Endothelial cell of umbilical vein (primary cell): ENCODE results near the gene NRP2. TPM values are rescaled to one million over a fixed set of nuclear protein-coding genes. Genes with fewer than 3 reads are reported as not detected.

Experiments
- BruUV-seq: library from RNA; stranded (reverse); fragments of 400-500 nt; replicated peaks from 2 replicates; lab custom pipeline; 2021; lab: Mats Ljungman, UMichigan
- CTCF ChIA-PET: fragments of 300-600, 350-600 bp; sonication (Branson Sonifier 250); formaldehyde crosslinking; loops from one replicate; lab custom pipeline; 2021; ENCODE audit warnings: antibody characterized with exemption, inconsistent platforms; lab: Charles Lee
- POLR2A ChIA-PET: fragments of 300-600, 350-600 bp; sonication (Branson Sonifier 250); formaldehyde crosslinking; loops from one replicate; lab custom pipeline; 2021; ENCODE audit warnings: antibody characterized with exemption, inconsistent platforms; lab: Charles Lee
- DNase-seq: peaks from one replicate; pipeline ENCODE4 v3.0.0-alpha.2; 2011; ENCODE audit warnings: low read depth, low spot score
- FAIRE-seq: peaks from 2 replicates; lab custom pipeline; 2011; peaks lifted over from hg19 to GRCh38; lab: Jason Lieb, UNC
- H2AFZ ChIP-seq: 2 replicates; pipeline ENCODE4 v1.6.0; 2012; ENCODE audit warnings: low read depth, low read length, control low read depth, inconsistent platforms
- H3K27ac ChIP-seq: 2 replicates; pipeline ENCODE4 v1.5.1; 2011; ENCODE audit warnings: low read depth, mild to moderate bottlenecking, control low read depth, low read length, moderate library complexity; ENCODE audit not compliant: insufficient read depth
- H3K27me3 ChIP-seq, 2 experiments: 2 replicates each; pipeline versions ENCODE4 v1.6.0 to v1.6.1; 2011; ENCODE audit warnings: low read length in 2 of 2, mixed read lengths in 1 of 2; ENCODE audit not compliant: control insufficient read depth in 2 of 2, insufficient read depth in 2 of 2
- H3K36me3 ChIP-seq, 2 experiments: 2 replicates in 1 of 2; 3 replicates in 1 of 2; pipeline ENCODE4 v1.5.1; 2011; ENCODE audit warnings: low read length in 2 of 2, mild to moderate bottlenecking in 1 of 2, moderate library complexity in 1 of 2; ENCODE audit not compliant: control insufficient read depth in 2 of 2, insufficient read depth in 2 of 2; ENCODE audit errors: extremely low read depth in 1 of 2
- H3K4me1 ChIP-seq: 3 replicates; pipeline ENCODE4 v1.5.1; 2011; ENCODE audit warnings: mild to moderate bottlenecking, low read length; ENCODE audit not compliant: control insufficient read depth, insufficient read depth; ENCODE audit errors: extremely low read depth
- H3K4me2 ChIP-seq: 2 replicates; pipeline ENCODE4 v1.6.1; 2011; ENCODE audit warnings: low read length, control low read depth, mixed read lengths; ENCODE audit not compliant: insufficient read depth
- H3K4me3 ChIP-seq, 3 experiments: fragments of 200-600 bp in 1 of 3; sonication (generic), shearing (Covaris generic) in 1 of 3; replicated peaks in 1 of 3; 2 replicates each; pipeline ENCODE4 v1.5.1; 2011 to 2016; ENCODE audit warnings: control low read depth in 3 of 3, low read length in 3 of 3, mild to moderate bottlenecking in 2 of 3, inconsistent platforms in 1 of 3, low read depth in 1 of 3, moderate library complexity in 1 of 3; ENCODE audit not compliant: insufficient read depth in 1 of 3
- H3K79me2 ChIP-seq: 2 replicates; pipeline ENCODE4 v1.6.0; 2012; ENCODE audit warnings: low read length, inconsistent platforms; ENCODE audit not compliant: control insufficient read depth, insufficient read depth
- H3K9ac ChIP-seq: replicated peaks from 2 replicates; pipeline ENCODE3; 2011; ENCODE audit warnings: low read length, control low read depth; ENCODE audit not compliant: insufficient read depth; ENCODE audit errors: extremely low read depth
- H3K9me1 ChIP-seq: replicated peaks from 3 replicates; pipeline ENCODE4 v1.6.0; 2011; ENCODE audit warnings: mild to moderate bottlenecking, low read length; ENCODE audit not compliant: control insufficient read depth, insufficient read depth; ENCODE audit errors: extremely low read depth
- H3K9me3 ChIP-seq: replicated peaks from 2 replicates; pipeline ENCODE4 v1.5.1; 2012; ENCODE audit warnings: low read length, inconsistent platforms; ENCODE audit not compliant: control insufficient read depth, insufficient read depth
- H4K20me1 ChIP-seq: replicated peaks from 2 replicates; pipeline ENCODE3; 2011; ENCODE audit warnings: mild to moderate bottlenecking, low read length; ENCODE audit not compliant: control insufficient read depth, insufficient read depth; ENCODE audit errors: extremely low read depth
- CTCF ChIP-seq, 2 donors: IDR thresholded peaks; 1 replicate in 1 of 2; 2 replicates in 1 of 2; pipeline ENCODE4 v1.5.1; 2011; ENCODE audit warnings: low read length in 2 of 2, mild to moderate bottlenecking in 2 of 2, moderate library complexity in 2 of 2, control low read depth in 1 of 2, inconsistent platforms in 1 of 2, low read depth in 1 of 2; ENCODE audit not compliant: insufficient read depth in 1 of 2; ENCODE audit errors: extremely low read depth in 1 of 2
- EZH2 ChIP-seq: IDR thresholded peaks from 2 replicates; pipeline ENCODE4 v1.6.1; 2012; ENCODE audit warnings: borderline replicate concordance, low read depth, mild to moderate bottlenecking, moderate library complexity, low read length, inconsistent platforms; ENCODE audit not compliant: severe bottlenecking
- FOS ChIP-seq: IDR thresholded peaks from 2 replicates; pipeline ENCODE4 v1.6.1; 2011; ENCODE audit warnings: mild to moderate bottlenecking, low read length, moderate library complexity, borderline replicate concordance; ENCODE audit not compliant: insufficient read depth
- GATA2 ChIP-seq: IDR thresholded peaks from 2 replicates; pipeline ENCODE4 v1.7.0; 2011; ENCODE audit warnings: low read depth, mild to moderate bottlenecking, moderate library complexity, mixed read lengths, low read length; ENCODE audit not compliant: insufficient read length, insufficient read depth
- JUN ChIP-seq: IDR thresholded peaks from 2 replicates; pipeline ENCODE4 v1.6.1; 2011; ENCODE audit warnings: borderline replicate concordance, low read depth; ENCODE audit not compliant: insufficient read length, insufficient read depth
- MAX ChIP-seq: IDR thresholded peaks from 2 replicates; pipeline ENCODE4 v1.6.1; 2011; ENCODE audit not compliant: insufficient read depth, insufficient read length
- MYC ChIP-seq: IDR thresholded peaks from one replicate; pipeline ENCODE4 v1.6.1; 2011; ENCODE audit warnings: mild to moderate bottlenecking, low read depth, low read length
- POLR2A ChIP-seq: IDR thresholded peaks from 2 replicates; pipeline ENCODE4 v1.6.1; 2012; ENCODE audit warnings: low read depth, mild to moderate bottlenecking, control low read depth, low read length
- POLR2AphosphoS5 ChIP-seq: IDR thresholded peaks from 2 replicates; pipeline ENCODE4 v1.6.1; 2012; ENCODE audit warnings: low read depth, mild to moderate bottlenecking, control low read depth, low read length, moderate library complexity; ENCODE audit not compliant: insufficient read depth
- dilution Hi-C: fragments of 300-500 bp; cut with MboI; formaldehyde crosslinking; loops from one replicate; pipeline ENCODE4 v1.15.0; 2019; ENCODE audit warnings: low sequenced_read_pairs; ENCODE audit not compliant: extremely low pct_ligation_motif_present
- intact Hi-C: fragments of 100-400 bp; cut with micrococcal nuclease; formaldehyde crosslinking; loops from one replicate; pipeline ENCODE4 v1.10.0; 2022
- polyA plus RNA-seq, 4 experiments: library from polyadenylated mRNA; depleted of rRNA in 3 of 4; stranded (reverse) in 3 of 4; unstranded in 1 of 4; fragments of >200 nt; gene quantifications; 2 replicates each; pipeline versions ENCODE4 v1.2.1 to v1.2.3, GENCODE V29; 2011 to 2012; ENCODE audit warnings: missing spikeins in 1 of 4
- total RNA-seq: library from RNA; stranded (reverse); gene quantifications from 2 replicates; pipeline ENCODE4 v1.2.3, GENCODE V29; 2021

NRP2 gene
- total and polyA plus RNA-seq, 2 donors (not counting 3 experiments of a cell fraction or from before 2014, with no cell fraction given) = 160 to 240 TPM

- dilution Hi-C loops = no loop called here
- TF ChIP-seq MAX (no peak), MYC (no peak), GATA2 (no peak), POLR2A (no peak), CTCF (IDR thresholded peaks at IDR 0.05; ENCODE audit: extremely low read depth in 1 of 2, insufficient read depth in 1 of 2, low read depth in 1 of 2, low read length in 2 of 2) (no peak), POLR2AphosphoS5 (no peak), JUN (no peak), FOS (no peak), EZH2 (no peak)
- H3K9me1 ChIP-seq = no peaks in the 10 kb centered on the region
- no peak overlapping the region for H2AFZ ChIP-seq
- H3K27me3 ChIP-seq = no peaks in the 10 kb centered on the region
- intact Hi-C loops = no loop called here
- no TSS peak for BruUV-seq
- H3K4me1 ChIP-seq = peaks cover 24% of the 10 kb centered on the region
- no peak overlapping the region for H3K9ac ChIP-seq
- H3K36me3 ChIP-seq = peaks cover 2 to 35% of the 10 kb centered on the region in 2 experiments
- H4K20me1 ChIP-seq = no peaks in the 10 kb centered on the region
- no peaks in the 10 kb centered on the region for H3K9me3 ChIP-seq
- no peak overlapping the region for H3K27ac ChIP-seq
- H3K4me2 ChIP-seq = no peak overlapping the region
- CTCF ChIA-PET = no interaction called here
- no peak overlapping the region for H3K4me3 ChIP-seq
- DNase-seq (no peak), FAIRE-seq (no peak)
- POLR2A ChIA-PET = no interaction called here
- H3K79me2 ChIP-seq = no peaks in the 10 kb centered on the region
Observed at GRCh38 chr2:205771666-205772065, 89.4 kb downstream of the NRP2 start.
